Fibroblast of lung (primary cell): ENCODE measurements around the gene RABGAP1. TPM values are rescaled to one million over a fixed set of nuclear protein-coding genes. Genes with fewer than 3 reads are reported as not detected.

ENCODE experiments used
- DNase-seq, 2 donors: peaks; one replicate each; pipeline versions ENCODE4 v3.0.0 to v3.0.0-alpha.2; 2010; ENCODE audit warnings: low read depth in 2 of 2
- H2AFZ ChIP-seq: 2 replicates; pipeline ENCODE4 v1.5.1; 2012; ENCODE audit warnings: low read length, control low read depth, inconsistent platforms
- H3K27ac ChIP-seq: 2 replicates; pipeline ENCODE4 v1.5.1; 2011; ENCODE audit warnings: low read length, control low read depth; ENCODE audit not compliant: insufficient read depth
- H3K27me3 ChIP-seq: 2 replicates; pipeline ENCODE4 v1.5.1; 2011; ENCODE audit warnings: mild to moderate bottlenecking, low read length; ENCODE audit not compliant: control insufficient read depth, insufficient read depth
- H3K36me3 ChIP-seq: 2 replicates; pipeline ENCODE4 v1.5.1; 2011; ENCODE audit warnings: low read length; ENCODE audit not compliant: control insufficient read depth, insufficient read depth
- H3K4me1 ChIP-seq: 2 replicates; pipeline ENCODE4 v1.5.1; 2011; ENCODE audit warnings: low read length; ENCODE audit not compliant: control insufficient read depth, insufficient read depth; ENCODE audit errors: extremely low read depth
- H3K4me2 ChIP-seq: 2 replicates; pipeline ENCODE4 v1.5.1; 2011; ENCODE audit warnings: low read length, control low read depth; ENCODE audit not compliant: insufficient read depth; ENCODE audit errors: extremely low read depth
- H3K4me3 ChIP-seq, 4 experiments: fragments of 200-600 bp in 1 of 4; sonication (generic) in 1 of 4; replicated peaks in 1 of 4; 2 replicates each; pipeline ENCODE4 v1.5.1; 2011 to 2016; ENCODE audit warnings: low read length in 4 of 4, low read depth in 3 of 4, mild to moderate bottlenecking in 3 of 4, control low read depth in 2 of 4, inconsistent platforms in 1 of 4, mixed read lengths in 1 of 4; ENCODE audit not compliant: insufficient read depth in 1 of 4; ENCODE audit errors: control extremely low read depth in 1 of 4
- H3K79me2 ChIP-seq: 2 replicates; pipeline ENCODE4 v1.5.1; 2012; ENCODE audit warnings: mild to moderate bottlenecking, low read length, inconsistent platforms; ENCODE audit not compliant: control insufficient read depth, insufficient read depth
- H3K9ac ChIP-seq: 2 replicates; pipeline ENCODE4 v1.5.1; 2011; ENCODE audit warnings: mild to moderate bottlenecking, low read length, control low read depth; ENCODE audit not compliant: insufficient read depth
- H3K9me3 ChIP-seq: 2 replicates; pipeline ENCODE4 v1.5.1; 2012; ENCODE audit warnings: low read depth, low read length; ENCODE audit not compliant: control insufficient read depth, insufficient read depth
- H4K20me1 ChIP-seq: 2 replicates; pipeline ENCODE4 v1.5.1; 2011; ENCODE audit warnings: low read length; ENCODE audit not compliant: control insufficient read depth, insufficient read depth; ENCODE audit errors: extremely low read depth
- EZH2 ChIP-seq: IDR thresholded peaks from 2 replicates; pipeline ENCODE4 v1.5.1; 2012; ENCODE audit warnings: low read length, control low read depth, mild to moderate bottlenecking; ENCODE audit errors: missing control alignments
- polyA plus RNA-seq, 2 donors: library from polyadenylated mRNA; depleted of rRNA in 1 of 2; stranded (reverse) in 1 of 2; unstranded in 1 of 2; fragments of >200 nt; gene quantifications; 2 replicates each; pipeline ENCODE4 v1.2.1, GENCODE V29; 2011 to 2012; ENCODE audit warnings: missing spikeins in 1 of 2
- total RNA-seq: library from RNA; depleted of rRNA; stranded (reverse); fragments of >200 nt; gene quantifications from 2 replicates; pipeline ENCODE4 v1.2.1, GENCODE V29; 2014
- TF ChIP-seq, protein P1 (sequence below), 2 donors: IDR thresholded peaks in 1 of 2; conservative IDR thresholded peaks in 1 of 2; 1 replicate in 1 of 2; 2 replicates in 1 of 2; pipeline ENCODE4 v1.5.1; 2011 to 2012; ENCODE audit warnings: low read length in 2 of 2, control low read depth in 1 of 2, inconsistent platforms in 1 of 2, low read depth in 1 of 2, mild to moderate bottlenecking in 1 of 2

RABGAP1 gene
- total and polyA plus RNA-seq, 2 donors (not counting 1 experiment from before 2014, with no cell fraction given), result 47.6 to 58.6 TPM

DNA sequence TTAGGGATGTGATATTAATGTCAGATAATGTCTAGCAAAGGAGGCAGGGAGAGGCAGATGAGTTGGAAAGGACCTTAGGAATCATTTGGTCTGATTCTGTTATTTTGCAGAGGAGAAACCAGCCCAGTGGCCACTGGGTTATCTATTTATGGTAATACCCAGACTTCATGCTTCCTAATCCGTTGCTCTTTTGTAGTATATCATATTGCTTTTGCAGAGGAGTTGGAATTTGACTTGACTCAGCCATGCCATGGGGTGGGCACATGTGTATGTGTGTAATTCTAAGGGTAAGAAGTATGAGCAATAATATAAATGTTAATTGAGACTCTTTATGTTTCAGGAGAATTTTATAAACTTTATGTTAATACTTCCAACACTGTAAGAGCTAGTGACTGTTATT lies 100.0 kb downstream of the RABGAP1 start:
- Histone ChIP-seq H3K27ac (no peak overlapping the region), H3K4me2 (no peak overlapping the region), H3K4me1 (peaks cover 7% of the 10 kb centered on the region), H3K9ac (no peak overlapping the region), H3K79me2 (no peaks in the 10 kb centered on the region), H3K36me3 (no peaks in the 10 kb centered on the region), H3K27me3 (no peaks in the 10 kb centered on the region), H2AFZ (no peak overlapping the region), H3K9me3 (no peaks in the 10 kb centered on the region), H3K4me3 (no peak overlapping the region), H4K20me1 (no peaks in the 10 kb centered on the region)
- TF ChIP-seq, protein P1, sequence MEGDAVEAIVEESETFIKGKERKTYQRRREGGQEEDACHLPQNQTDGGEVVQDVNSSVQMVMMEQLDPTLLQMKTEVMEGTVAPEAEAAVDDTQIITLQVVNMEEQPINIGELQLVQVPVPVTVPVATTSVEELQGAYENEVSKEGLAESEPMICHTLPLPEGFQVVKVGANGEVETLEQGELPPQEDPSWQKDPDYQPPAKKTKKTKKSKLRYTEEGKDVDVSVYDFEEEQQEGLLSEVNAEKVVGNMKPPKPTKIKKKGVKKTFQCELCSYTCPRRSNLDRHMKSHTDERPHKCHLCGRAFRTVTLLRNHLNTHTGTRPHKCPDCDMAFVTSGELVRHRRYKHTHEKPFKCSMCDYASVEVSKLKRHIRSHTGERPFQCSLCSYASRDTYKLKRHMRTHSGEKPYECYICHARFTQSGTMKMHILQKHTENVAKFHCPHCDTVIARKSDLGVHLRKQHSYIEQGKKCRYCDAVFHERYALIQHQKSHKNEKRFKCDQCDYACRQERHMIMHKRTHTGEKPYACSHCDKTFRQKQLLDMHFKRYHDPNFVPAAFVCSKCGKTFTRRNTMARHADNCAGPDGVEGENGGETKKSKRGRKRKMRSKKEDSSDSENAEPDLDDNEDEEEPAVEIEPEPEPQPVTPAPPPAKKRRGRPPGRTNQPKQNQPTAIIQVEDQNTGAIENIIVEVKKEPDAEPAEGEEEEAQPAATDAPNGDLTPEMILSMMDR (conservative IDR thresholded peaks at IDR 0.05 in 1 of 2, IDR thresholded peaks at IDR 0.05 in 1 of 2; ENCODE audit: low read depth in 1 of 2, low read length in 2 of 2), result no peak
- no peak for TF ChIP-seq EZH2
- no peak for DNase-seq

GRCh38 chr9:123041489-123041888 lies 100.7 kb downstream of the RABGAP1 start:
- H3K27ac ChIP-seq, result no peak overlapping the region
- no peaks in the 10 kb centered on the region for H3K9me3 ChIP-seq
- H2AFZ ChIP-seq, result no peak overlapping the region
- H3K27me3 ChIP-seq, result no peaks in the 10 kb centered on the region
- DNase-seq, result no peak
- H3K4me1 ChIP-seq, result peaks cover 7% of the 10 kb centered on the region
- H3K79me2 ChIP-seq, result no peaks in the 10 kb centered on the region
- TF ChIP-seq, protein P1 (conservative IDR thresholded peaks at IDR 0.05 in 1 of 2, IDR thresholded peaks at IDR 0.05 in 1 of 2; ENCODE audit: low read depth in 1 of 2, low read length in 2 of 2), result no peak
- TF ChIP-seq EZH2, result no peak
- H3K36me3 ChIP-seq, result no peaks in the 10 kb centered on the region
- H3K4me3 ChIP-seq, result no peak overlapping the region
- no peak overlapping the region for H3K9ac ChIP-seq
- no peak overlapping the region for H3K4me2 ChIP-seq
- H4K20me1 ChIP-seq, result no peaks in the 10 kb centered on the region

- TF ChIP-seq EZH2, result no peak
- TF ChIP-seq, protein P1 (conservative IDR thresholded peaks at IDR 0.05 in 1 of 2, IDR thresholded peaks at IDR 0.05 in 1 of 2; ENCODE audit: low read depth in 1 of 2, low read length in 2 of 2), result no peak
- no peak overlapping the region for H3K27ac ChIP-seq
- no peaks in the 10 kb centered on the region for H3K27me3 ChIP-seq
- H4K20me1 ChIP-seq, result no peaks in the 10 kb centered on the region
- H2AFZ ChIP-seq, result no peak overlapping the region
- H3K9ac ChIP-seq, result no peak overlapping the region
- no peak overlapping the region for H3K4me3 ChIP-seq
- no peaks in the 10 kb centered on the region for H3K9me3 ChIP-seq
- no peaks in the 10 kb centered on the region for H3K4me1 ChIP-seq
- H3K4me2 ChIP-seq, result no peak overlapping the region
- no peaks in the 10 kb centered on the region for H3K36me3 ChIP-seq
- no peaks in the 10 kb centered on the region for H3K79me2 ChIP-seq
- DNase-seq, result no peak
Observed at GRCh38 chr9:123043081-123043939, 102.5 kb downstream of the RABGAP1 start.
